GM12878 (cell line): ENCODE data around the gene IRS1. TPM values are rescaled to one million over a fixed set of nuclear protein-coding genes. Genes with fewer than 3 reads are reported as not detected.

ENCODE experiments used
- ATAC-seq: fragments of 200-7000 bp; cut with Tn5 transposase; 3 replicates; pipeline ENCODE4 v1.9.1; 2020; ENCODE audit warnings: mild to moderate bottlenecking, moderate library complexity
- BruUV-seq: library from RNA; stranded (reverse); fragments of 400-500 nt; replicated peaks from 2 replicates; lab custom pipeline; 2021; lab: Mats Ljungman, UMichigan
- CTCF ChIA-PET: fragments of 300-600 bp; sonication (Branson Sonifier 250); formaldehyde crosslinking; extraction: SDS; loops from one replicate; lab custom pipeline; 2021; ENCODE audit warnings: inconsistent platforms; lab: Yijun Ruan, JAX
- POLR2A ChIA-PET: fragments of 350-600 bp; formaldehyde crosslinking; extraction: SDS; loops from one replicate; lab custom pipeline; 2021; ENCODE audit warnings: inconsistent platforms; lab: Charles Lee
- RAD21 ChIA-PET: fragments of 300-600 bp; sonication (Branson Sonifier 250); formaldehyde crosslinking; loops from one replicate; lab custom pipeline; 2023; ENCODE audit warnings: antibody characterized with exemption; ENCODE audit not compliant: unreplicated experiment; lab: Charles Lee
- SMC1A ChIA-PET: fragments of 300-600 bp; sonication (Branson Sonifier 250); formaldehyde crosslinking; loops from one replicate; lab custom pipeline; 2023; ENCODE audit not compliant: unreplicated experiment, uncharacterized antibody; lab: Charles Lee
- DNase-seq: peaks from one replicate; pipeline ENCODE4 v3.0.0-alpha.2; 2011; ENCODE audit warnings: low read depth, low spot score
- FAIRE-seq: peaks from 3 replicates; lab custom pipeline; 2011; peaks lifted over from hg19 to GRCh38; lab: Jason Lieb, UNC
- H2AFZ ChIP-seq: 2 replicates; pipeline ENCODE4 v1.6.0; 2011; ENCODE audit warnings: low read depth, low read length, control low read depth; ENCODE audit not compliant: control insufficient read depth
- H3K27ac ChIP-seq: 2 replicates; pipeline ENCODE4 v1.5.1; 2011; ENCODE audit warnings: control low read depth; ENCODE audit not compliant: control insufficient read depth, insufficient read depth
- H3K27me3 ChIP-seq, 2 experiments: replicated peaks in 1 of 2; 2 replicates each; pipeline versions ENCODE4 v1.6.0 to v1.6.1; 2011; ENCODE audit warnings: low read length in 1 of 2; ENCODE audit not compliant: control insufficient read depth in 2 of 2, insufficient read depth in 2 of 2
- H3K36me3 ChIP-seq, 2 experiments: 2 replicates each; pipeline ENCODE4 v1.5.1; 2011; ENCODE audit warnings: low read length in 1 of 2; ENCODE audit not compliant: control insufficient read depth in 2 of 2, insufficient read depth in 2 of 2
- H3K4me1 ChIP-seq: 2 replicates; pipeline ENCODE4 v1.6.1; 2011; ENCODE audit warnings: mild to moderate bottlenecking, low read length, moderate library complexity, mixed read lengths; ENCODE audit not compliant: control insufficient read depth, insufficient read depth
- H3K4me2 ChIP-seq: 2 replicates; pipeline ENCODE4 v1.6.0; 2011; ENCODE audit warnings: control low read depth; ENCODE audit not compliant: control insufficient read depth, insufficient read depth
- H3K4me3 ChIP-seq: fragments of 200-600 bp; sonication (generic); 2 replicates; pipeline ENCODE4 v1.5.1; 2016
- H3K79me2 ChIP-seq: 2 replicates; pipeline ENCODE4 v1.6.0; 2011; ENCODE audit warnings: low read length; ENCODE audit not compliant: control insufficient read depth, insufficient read depth
- H3K9ac ChIP-seq: 2 replicates; pipeline ENCODE4 v1.8.0; 2011; ENCODE audit warnings: low read length, control low read depth, mixed read lengths; ENCODE audit not compliant: control insufficient read depth, insufficient read depth
- H3K9me3 ChIP-seq: replicated peaks from 3 replicates; pipeline ENCODE4 v1.5.1; 2011; ENCODE audit warnings: mild to moderate bottlenecking, low read length; ENCODE audit not compliant: control insufficient read depth, insufficient read depth
- H4K20me1 ChIP-seq: 2 replicates; pipeline ENCODE4 v1.6.0; 2011; ENCODE audit not compliant: control insufficient read depth, insufficient read depth
- ATF7 ChIP-seq: fragments of 450-650 bp; IDR thresholded peaks from 2 replicates; pipeline ENCODE4 v1.6.1; 2016; ENCODE audit warnings: low read depth, mild to moderate bottlenecking
- BCL11A ChIP-seq: IDR thresholded peaks from 2 replicates; pipeline ENCODE4 v1.6.1; 2011; ENCODE audit warnings: low read depth, low read length
- CBX3 ChIP-seq: fragments of 200-600 bp; sonication (generic); IDR thresholded peaks from 2 replicates; pipeline ENCODE4 v1.6.1; 2016; ENCODE audit warnings: low read depth, borderline replicate concordance
- EGR1 ChIP-seq, 2 experiments: IDR thresholded peaks; 1 replicate in 1 of 2; 2 replicates in 1 of 2; pipeline ENCODE4 v1.6.1; 2011 to 2012; ENCODE audit warnings: low read depth in 2 of 2, low read length in 2 of 2, borderline replicate concordance in 1 of 2, mild to moderate bottlenecking in 1 of 2, moderate library complexity in 1 of 2
- ETV6 ChIP-seq, 2 experiments: fragments of 450-650 bp in 1 of 2; IDR thresholded peaks in 1 of 2; conservative IDR thresholded peaks in 1 of 2; 2 replicates each; pipeline ENCODE4 v1.6.1; 2014; ENCODE audit warnings: antibody characterized with exemption in 1 of 2, borderline replicate concordance in 1 of 2, low read depth in 1 of 2, mild to moderate bottlenecking in 1 of 2, moderate library complexity in 1 of 2
- IKZF2 ChIP-seq, 2 experiments: fragments of 450-650 bp; IDR thresholded peaks; 2 replicates each; pipeline ENCODE4 v1.6.1; 2017; ENCODE audit warnings: mild to moderate bottlenecking in 2 of 2, moderate library complexity in 2 of 2
- JUNB ChIP-seq: IDR thresholded peaks from 2 replicates; pipeline ENCODE4 v1.6.1; 2016; ENCODE audit warnings: antibody characterized with exemption, mild to moderate bottlenecking
- MTA2 ChIP-seq: fragments of 450-650 bp; IDR thresholded peaks from 2 replicates; pipeline ENCODE4 v1.6.1; 2016; ENCODE audit warnings: low read depth, mild to moderate bottlenecking, moderate library complexity
- MYB ChIP-seq: fragments of 150-350 bp; IDR thresholded peaks from 2 replicates; pipeline ENCODE4 v1.6.1; 2014; ENCODE audit warnings: mild to moderate bottlenecking, low read depth, low read length, borderline replicate concordance
- NFIC ChIP-seq: IDR thresholded peaks from 2 replicates; pipeline ENCODE4 v1.6.1; 2012; ENCODE audit warnings: low read depth, mild to moderate bottlenecking, inconsistent platforms, low read length, moderate library complexity
- NR2F1 ChIP-seq: fragments of 450-650 bp; conservative IDR thresholded peaks from 2 replicates; pipeline ENCODE4 v1.6.1; 2017; ENCODE audit warnings: mild to moderate bottlenecking
- RCOR1 ChIP-seq: conservative IDR thresholded peaks from 2 replicates; pipeline ENCODE4 v1.6.1; 2012; ENCODE audit warnings: low read depth, low read length, improper control_type of control experiment
- RFX5 ChIP-seq: IDR thresholded peaks from 2 replicates; pipeline ENCODE4 v1.6.1; 2011; ENCODE audit warnings: low read depth, low read length, improper control_type of control experiment
- TCF7 ChIP-seq: IDR thresholded peaks from 2 replicates; pipeline ENCODE4 v1.6.1; 2014; ENCODE audit warnings: antibody characterized with exemption, borderline replicate concordance
- WRNIP1 ChIP-seq: IDR thresholded peaks from 2 replicates; pipeline ENCODE4 v1.6.1; 2011; ENCODE audit warnings: low read depth, low read length, improper control_type of control experiment, borderline replicate concordance
- ZNF24 ChIP-seq: fragments of 450-650 bp; IDR thresholded peaks from 2 replicates; pipeline ENCODE4 v1.6.1; 2017; ENCODE audit warnings: antibody characterized with exemption, mild to moderate bottlenecking
- WGBS: methylation state at CpG from one replicate; pipeline ENCODE4 v1.1.6; 2016; ENCODE audit warnings: low lambda C conversion rate; ENCODE audit not compliant: insufficient replicate concordance, insufficient coverage; ENCODE audit errors: missing lambda C conversion rate; 5-methylcytosine and 5-hydroxymethylcytosine counted together
- in situ Hi-C: fragments of 300-500 bp; cut with MboI; formaldehyde crosslinking; loops from 9 replicates; pipeline ENCODE4 v1.14.3; 2018; ENCODE audit warnings: mixed read lengths
- intact Hi-C: fragments of 100-400 bp; cut with micrococcal nuclease; formaldehyde crosslinking; loops from one replicate; pipeline ENCODE4 v1.14.2; 2022; ENCODE audit not compliant: unreplicated experiment
- polyA plus RNA-seq, 11 experiments: library from polyadenylated mRNA; depleted of rRNA in 4 of 11; unstranded in 6 of 11; stranded (reverse) in 5 of 11; fragments of >200 nt; fragmentation: Nextera tagmentation in 4 of 11; fragmentation: Illumina TruSeq in 1 of 11; extraction: Ambion mirVana in 4 of 11; extraction: Trizol in 1 of 11; gene quantifications; 1 replicate in 1 of 11; 2 replicates in 10 of 11; pipeline versions ENCODE4 v1.2.1 to v1.2.3, GENCODE V29; 2011 to 2016; ENCODE audit warnings: inconsistent platforms in 2 of 11, missing spikeins in 2 of 11, low read depth in 1 of 11
- total RNA-seq, 4 experiments: library from RNA; depleted of rRNA in 3 of 4; stranded (reverse); fragments of >200 nt in 3 of 4; fragmentation: Illumina TruSeq in 1 of 4; extraction: Trizol in 1 of 4; gene quantifications; 2 replicates each; pipeline versions ENCODE4 v1.2.1 to v1.2.3, GENCODE V29; 2013 to 2021
- TF ChIP-seq, protein P1 (sequence below): fragments of 450-650 bp; IDR thresholded peaks from 2 replicates; pipeline ENCODE4 v1.6.1; 2016; ENCODE audit warnings: mild to moderate bottlenecking
- TF ChIP-seq, protein P2 (sequence below): IDR thresholded peaks from 2 replicates; pipeline ENCODE4 v1.6.1; 2012; ENCODE audit warnings: low read length, inconsistent platforms

Gene IRS1
- total and polyA plus RNA-seq, 10 of the 15 experiments (the other 5 are each of a cell fraction or from before 2014, with no cell fraction given) = 0.03 to 1.7 (median 0.34) TPM

DNA sequence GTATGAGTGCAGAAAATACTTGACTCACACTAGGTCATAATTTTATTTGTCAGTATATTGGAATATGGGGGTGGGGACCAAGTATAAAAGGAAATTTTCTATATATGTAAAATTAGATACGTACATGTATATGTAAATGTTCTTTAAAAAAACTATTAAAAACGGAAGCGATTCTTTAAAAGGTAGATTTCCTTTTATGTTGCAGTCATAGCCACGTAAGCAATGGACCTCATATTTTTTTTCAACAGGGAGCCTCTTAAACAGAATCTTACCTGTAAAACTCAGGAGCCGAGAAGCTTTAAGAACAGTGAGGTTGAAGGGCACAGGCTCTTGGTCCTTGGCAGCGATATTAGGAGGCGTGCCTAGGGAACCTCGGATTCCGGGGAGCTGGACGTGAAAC, 39.5 kb upstream of the IRS1 start (continued):
- TF ChIP-seq, protein P1, sequence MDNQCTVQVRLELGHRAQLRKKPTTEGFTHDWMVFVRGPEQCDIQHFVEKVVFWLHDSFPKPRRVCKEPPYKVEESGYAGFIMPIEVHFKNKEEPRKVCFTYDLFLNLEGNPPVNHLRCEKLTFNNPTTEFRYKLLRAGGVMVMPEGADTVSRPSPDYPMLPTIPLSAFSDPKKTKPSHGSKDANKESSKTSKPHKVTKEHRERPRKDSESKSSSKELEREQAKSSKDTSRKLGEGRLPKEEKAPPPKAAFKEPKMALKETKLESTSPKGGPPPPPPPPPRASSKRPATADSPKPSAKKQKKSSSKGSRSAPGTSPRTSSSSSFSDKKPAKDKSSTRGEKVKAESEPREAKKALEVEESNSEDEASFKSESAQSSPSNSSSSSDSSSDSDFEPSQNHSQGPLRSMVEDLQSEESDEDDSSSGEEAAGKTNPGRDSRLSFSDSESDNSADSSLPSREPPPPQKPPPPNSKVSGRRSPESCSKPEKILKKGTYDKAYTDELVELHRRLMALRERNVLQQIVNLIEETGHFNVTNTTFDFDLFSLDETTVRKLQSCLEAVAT = 0 out of 2 replicates have a peak, but pooled peaks have one; percentile 15
- TF ChIP-seq, all 136 proteins: peak for 8

GRCh38 chr2:226838722-226839121, 39.1 kb upstream of the IRS1 start:
- H3K4me2 ChIP-seq = peak overlapping the region; percentile 73
- no TSS peak for BruUV-seq

More at GRCh38 chr2:226838722-226839121, 39.1 kb upstream of the IRS1 start:
- Histone ChIP-seq H3K9me3 (peaks cover 5% of the 10 kb centered on the region), H4K20me1 (no peaks in the 10 kb centered on the region), H3K36me3 (no peaks in the 10 kb centered on the region), H3K27me3 (no peaks in the 10 kb centered on the region), H3K27ac (peak overlapping the region; percentile 97), H3K9ac (peak overlapping the region; percentile 68; the same call in 1 of the 2 replicates), H3K4me1 (peaks cover 11% of the 10 kb centered on the region; the same call in 1 of the 2 replicates), H2AFZ (peak overlapping the region; percentile 45; the same call in 1 of the 2 replicates), H3K79me2 (peaks cover 74% of the 10 kb centered on the region), H3K4me3 (peak overlapping the region; percentile 79)
- FAIRE-seq (no peak), ATAC-seq (peak; percentile 32), DNase-seq (no peak)
- ChIA-PET SMC1A (interaction anchor here (0.8 to 4.3 kb wide), 12 partner anchors 9 to 197 kb away, joined by 3 to 27 read pairs (median 6); no protein-coding TSS in a partner anchor), POLR2A (interaction anchor here (0.5 to 3.6 kb wide), 3 partner anchors 10 to 30 kb away, joined by 4 to 18 read pairs (median 8); no protein-coding TSS in a partner anchor), CTCF (interaction anchor here (1.2 to 1.7 kb wide), 3 partner anchors 10 to 24 kb away, joined by 4 to 6 read pairs (median 6); no protein-coding TSS in a partner anchor), RAD21 (interaction anchor here (0.5 to 2.3 kb wide), 4 partner anchors 24 to 128 kb away, joined by 3 to 13 read pairs (median 4); no protein-coding TSS in a partner anchor)
- in situ Hi-C loops = loop anchor here (5.0 to 25.0 kb wide), 2 partner anchors 134 to 949 kb away; no protein-coding TSS in a partner anchor
- TF ChIP-seq WRNIP1 (no peak), MYB (no peak), ETV6 (conservative IDR thresholded peaks at IDR 0.05 in 1 of 2, IDR thresholded peaks at IDR 0.05 in 1 of 2; ENCODE audit: borderline replicate concordance in 1 of 2, low read depth in 1 of 2) (0 out of 4 replicates have a peak, but pooled peaks of 1 of the 2 experiments have one; percentile 15), CBX3 (no peak), NFIC (peak; percentile 51; the same call in 1 of the 2 replicates), JUNB (peak; percentile 75), ZNF24 (peak; percentile 61; the same call in 1 of the 2 replicates), EGR1 (IDR thresholded peaks at IDR 0.05; ENCODE audit: borderline replicate concordance in 1 of 2, low read depth in 2 of 2, low read length in 2 of 2) (no peak), NR2F1 (peak; percentile 52; the same call in 1 of the 2 replicates), RFX5 (no peak), IKZF2 (IDR thresholded peaks at IDR 0.05) (no peak), RCOR1 (no peak), MTA2 (peak; percentile 49; the same call in 1 of the 2 replicates), BCL11A (0 out of 2 replicates have a peak, but pooled peaks have one; percentile 37), TCF7 (peak; percentile 35), ATF7 (peak; percentile 10; the same call in 1 of the 2 replicates)
- TF ChIP-seq, protein P2, sequence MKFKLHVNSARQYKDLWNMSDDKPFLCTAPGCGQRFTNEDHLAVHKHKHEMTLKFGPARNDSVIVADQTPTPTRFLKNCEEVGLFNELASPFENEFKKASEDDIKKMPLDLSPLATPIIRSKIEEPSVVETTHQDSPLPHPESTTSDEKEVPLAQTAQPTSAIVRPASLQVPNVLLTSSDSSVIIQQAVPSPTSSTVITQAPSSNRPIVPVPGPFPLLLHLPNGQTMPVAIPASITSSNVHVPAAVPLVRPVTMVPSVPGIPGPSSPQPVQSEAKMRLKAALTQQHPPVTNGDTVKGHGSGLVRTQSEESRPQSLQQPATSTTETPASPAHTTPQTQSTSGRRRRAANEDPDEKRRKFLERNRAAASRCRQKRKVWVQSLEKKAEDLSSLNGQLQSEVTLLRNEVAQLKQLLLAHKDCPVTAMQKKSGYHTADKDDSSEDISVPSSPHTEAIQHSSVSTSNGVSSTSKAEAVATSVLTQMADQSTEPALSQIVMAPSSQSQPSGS = 0 out of 2 replicates have a peak, but pooled peaks have one; percentile 56
- intact Hi-C loops = loop anchor here (5.0 to 10.0 kb wide), 2 partner anchors 1796 to 1894 kb away; partner anchors contain the start of gene DOCK10
- WGBS = 5% methylated on average over 3 of the region's 3 CpGs
